Activated T-cell treated with anti-CD3 and anti-CD28 coated beads for 48 hours (primary cell): ENCODE measurements around the gene UBQLN1.
"Not testable (repeated sequence)": the region's sequence is repeated elsewhere in the genome, so short reads cannot be mapped to it uniquely, and the experiment has no call there.

Experiments used
- DNase-seq: peaks from one replicate; pipeline ENCODE4 v3.0.0-alpha.2; 2020; ENCODE audit warnings: low read depth

Gene UBQLN1

GRCh38 chr9:83630938-83631457 is 76.8 kb downstream of the UBQLN1 start:
- DNase-seq, result no peak

DNA sequence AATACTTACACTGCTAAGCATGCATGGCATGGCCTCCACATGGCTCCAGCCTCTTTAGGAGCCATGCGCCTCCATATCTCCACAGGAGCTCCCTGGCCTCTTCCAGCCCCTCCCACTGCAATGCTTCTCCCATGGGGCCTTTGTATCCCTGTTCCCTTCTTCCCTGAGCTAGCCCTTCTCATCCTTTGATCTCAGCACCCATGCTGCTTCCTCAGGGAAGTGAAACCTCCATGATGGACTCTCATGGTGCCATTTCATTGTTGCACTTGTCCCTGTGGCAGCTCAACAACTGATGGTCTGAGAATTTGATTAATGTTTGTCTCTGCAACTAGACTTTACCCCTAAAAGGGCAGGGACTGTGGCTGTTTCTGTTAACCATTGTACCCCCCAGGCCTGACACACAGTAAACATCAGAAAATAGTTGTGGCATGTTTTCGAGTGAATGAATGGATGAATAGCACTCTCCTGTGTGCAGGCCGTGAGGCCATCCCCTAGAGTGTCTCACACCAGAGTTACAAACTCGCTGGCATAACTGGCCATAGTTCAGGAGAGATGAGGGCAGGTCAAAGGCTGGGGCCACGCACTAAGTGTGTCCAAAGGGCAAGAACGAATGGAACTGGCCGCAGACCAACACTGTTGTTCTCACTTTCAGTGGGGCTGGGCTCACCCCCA is 78.2 kb downstream of the UBQLN1 start:
- DNase-seq, result no peak

DNA sequence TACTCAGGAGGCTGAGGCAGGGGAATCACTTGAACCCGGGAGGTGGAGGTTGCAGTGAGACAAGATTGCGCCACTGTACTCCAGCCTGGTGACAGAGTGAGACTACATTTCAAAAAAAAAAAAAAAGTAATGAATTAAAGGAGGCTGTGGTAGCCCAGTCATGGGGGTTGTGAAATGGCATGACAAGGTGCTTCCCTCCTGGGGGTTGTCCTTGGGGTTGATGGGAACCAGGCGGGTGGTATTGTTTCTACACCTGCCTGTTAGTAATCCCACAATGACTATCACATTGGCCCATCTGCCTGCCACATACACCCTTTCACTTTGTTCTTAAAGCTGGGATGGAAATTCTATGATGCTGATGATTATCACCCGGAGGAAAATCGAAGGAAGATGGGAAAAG is 79.2 kb downstream of the UBQLN1 start:
- DNase-seq, result no peak

GRCh38 chr9:83625178-83625577 is 82.6 kb downstream of the UBQLN1 start:
- DNase-seq, result no peak

- no peak for DNase-seq
Observed at GRCh38 chr9:83623679-83624076, 84.1 kb downstream of the UBQLN1 start.

DNA sequence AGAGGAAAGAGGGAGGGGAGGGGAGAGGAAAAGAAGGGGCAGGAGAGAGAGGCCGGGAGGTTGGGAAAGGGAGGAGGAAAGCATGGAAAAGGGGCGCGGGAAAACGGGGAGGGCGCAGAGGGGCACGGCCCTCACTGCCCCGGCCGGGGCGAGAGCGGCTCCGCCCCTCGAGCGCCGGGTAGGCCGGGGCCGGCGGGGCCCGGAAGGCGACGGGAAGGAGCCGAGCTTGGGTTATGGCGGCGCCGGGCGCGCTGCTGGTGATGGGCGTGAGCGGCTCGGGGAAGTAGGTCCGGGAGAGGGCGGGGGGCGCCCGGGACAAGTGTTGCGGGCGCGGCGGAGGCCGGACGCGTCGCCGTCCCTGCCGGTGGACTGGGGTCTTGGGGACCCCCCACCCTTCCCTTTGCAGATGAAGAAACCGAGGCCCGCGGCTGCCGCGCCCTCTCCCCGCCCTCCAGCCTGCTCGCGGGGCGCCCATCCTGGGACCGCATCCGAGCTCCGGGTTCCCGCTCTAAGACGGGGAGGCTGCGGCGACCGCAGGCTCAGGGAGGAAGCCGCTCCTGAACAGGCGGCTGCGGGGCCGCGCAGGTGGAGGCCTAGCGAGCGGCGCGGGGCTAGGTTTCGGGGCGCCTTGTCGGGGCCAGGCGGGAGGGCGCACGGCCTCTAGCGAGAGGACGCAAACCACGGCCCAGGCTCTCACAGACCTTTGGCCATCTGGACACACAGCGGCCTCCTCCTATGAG is 84.6 kb downstream of the UBQLN1 start, which contains the start of gene IDNK:
Gene IDNK (plus strand): TSS at position 205 of the 740 bp plus-strand sequence. CDS start 29 bp downstream, at position 234.
- peak; percentile 57 for DNase-seq

GRCh38 chr9:83622433-83622938 is 85.3 kb downstream of the UBQLN1 start:
- DNase-seq, result no peak

- DNase-seq, result no peak
Observed at GRCh38 chr9:83620841-83621636, 86.7 kb downstream of the UBQLN1 start.

- DNase-seq, result no peak
Observed at GRCh38 chr9:83617299-83617698, 90.5 kb downstream of the UBQLN1 start.

GRCh38 chr9:83613298-83613697 is 94.5 kb downstream of the UBQLN1 start:
- not testable (repeated sequence) for DNase-seq
